GM15510 (cell line): ENCODE data around the gene ANKRD50.

Experiments used
- POLR2A ChIP-seq: IDR thresholded peaks from 3 replicates; pipeline ENCODE4 v1.6.1; 2011; ENCODE audit warnings: borderline replicate concordance; ENCODE audit not compliant: insufficient read length; ENCODE audit errors: extremely low read depth

The ANKRD50 gene

DNA sequence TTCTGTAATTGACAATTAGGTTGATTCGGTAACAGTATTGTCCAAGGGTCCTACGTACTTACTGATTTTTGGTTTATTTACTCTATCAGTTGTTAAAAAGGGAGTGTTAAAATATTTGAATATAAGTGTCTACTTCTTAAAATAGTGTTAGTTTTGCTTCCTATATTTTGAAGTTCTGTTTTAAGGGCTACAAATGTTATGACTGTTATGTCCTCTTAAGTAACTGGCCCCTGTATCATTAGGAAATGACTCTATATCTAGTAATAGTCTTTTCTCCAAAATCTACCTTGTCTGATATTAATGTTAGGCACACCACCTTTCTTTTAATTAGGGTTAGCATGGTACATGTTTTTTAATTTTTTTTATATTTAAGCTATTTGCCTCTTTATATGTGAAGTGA is 30.1 kb downstream of the ANKRD50 start:
- TF ChIP-seq POLR2A: no peak

GRCh38 chr4:124666496-124666895 is 46.0 kb downstream of the ANKRD50 start:
- no peak for TF ChIP-seq POLR2A

GRCh38 chr4:124658795-124659194 is 53.7 kb downstream of the ANKRD50 start:
- TF ChIP-seq POLR2A: no peak

GRCh38 chr4:124650614-124651013 is 61.9 kb downstream of the ANKRD50 start:
- TF ChIP-seq POLR2A: no peak

GRCh38 chr4:124647599-124647998 is 64.9 kb downstream of the ANKRD50 start:
- no peak for TF ChIP-seq POLR2A

DNA sequence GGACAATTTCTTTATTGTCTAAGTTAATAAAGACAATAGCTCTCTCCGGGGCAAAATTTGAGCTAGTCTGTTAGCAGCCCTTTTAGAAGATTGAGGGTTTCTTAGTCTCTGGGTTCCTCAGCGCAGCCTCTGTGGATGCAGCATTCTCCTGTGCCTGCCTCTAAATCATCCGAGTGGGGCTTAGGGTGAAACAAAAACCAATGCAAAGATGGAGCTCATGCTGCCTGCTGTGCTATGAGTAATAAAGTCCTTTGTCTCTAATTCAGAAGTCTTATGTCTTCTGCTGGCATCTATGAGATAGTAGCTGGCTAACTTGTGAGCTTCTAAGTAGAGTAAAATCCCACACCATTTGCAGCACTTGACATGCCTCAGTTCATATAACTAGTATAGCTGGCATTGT is 67.9 kb downstream of the ANKRD50 start:
- TF ChIP-seq POLR2A: no peak

- TF ChIP-seq POLR2A: no peak
These were observed 69.7 kb downstream of the ANKRD50 start for GRCh38 chr4:124642846-124643245.

GRCh38 chr4:124641715-124642381 is 70.7 kb downstream of the ANKRD50 start:
- TF ChIP-seq POLR2A: no peak

DNA sequence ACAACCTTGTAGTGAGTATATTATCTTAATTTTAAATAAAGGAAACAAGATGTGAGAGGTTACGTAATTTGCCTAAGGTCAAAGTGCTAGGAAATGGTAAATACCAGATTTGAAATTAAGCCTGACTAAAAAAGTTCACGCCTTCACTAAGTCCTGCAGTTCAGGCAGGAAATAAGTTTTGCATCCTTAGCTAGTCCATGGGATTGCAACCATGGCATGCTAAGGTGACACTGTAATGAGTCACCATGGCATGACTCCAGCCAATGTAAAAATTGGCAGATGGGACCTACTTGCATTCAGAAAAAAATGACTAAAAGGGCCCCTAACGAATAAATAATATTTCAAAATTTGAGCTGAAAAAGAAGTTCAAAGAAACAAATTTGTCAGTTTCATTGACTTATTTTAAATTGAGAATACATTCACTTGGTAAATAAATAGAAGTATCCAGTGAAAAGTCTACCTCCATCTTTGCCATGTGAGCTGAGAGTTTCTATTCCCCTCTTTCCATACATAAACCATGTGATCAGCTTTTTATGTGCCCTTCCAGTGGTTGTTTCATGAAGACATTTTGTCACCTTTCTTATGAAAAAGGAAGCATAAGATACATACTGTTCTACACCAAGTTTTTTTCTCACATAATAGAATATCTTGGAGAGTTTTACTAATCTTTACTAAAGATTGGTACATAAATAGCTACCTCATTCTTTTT is 72.4 kb downstream of the ANKRD50 start:
- no peak for TF ChIP-seq POLR2A

DNA sequence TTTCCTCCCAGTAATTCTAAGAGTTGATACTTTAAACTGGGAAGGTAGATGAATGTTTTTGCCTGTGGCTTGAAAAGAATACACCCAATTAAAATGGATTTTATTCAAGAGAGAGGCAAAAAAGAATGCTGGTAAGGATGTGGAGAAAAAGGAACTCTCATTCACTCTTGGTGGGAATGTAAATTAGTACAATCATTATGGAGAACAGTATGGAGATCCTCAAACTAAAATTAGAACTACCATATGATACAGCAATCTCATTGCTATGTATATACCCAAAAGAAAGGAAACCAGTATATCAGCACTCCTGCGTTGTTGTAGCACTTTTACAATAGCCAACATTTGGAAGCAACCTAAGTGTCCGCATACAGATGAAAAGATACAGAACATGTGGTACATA is 75.2 kb downstream of the ANKRD50 start:
- no peak for TF ChIP-seq POLR2A

- no peak for TF ChIP-seq POLR2A
These were observed 75.7 kb downstream of the ANKRD50 start for GRCh38 chr4:124636788-124637187.

- TF ChIP-seq POLR2A: no peak
These were observed 77.2 kb downstream of the ANKRD50 start for GRCh38 chr4:124635331-124635730.

GRCh38 chr4:124633285-124633941 is 79.1 kb downstream of the ANKRD50 start:
- TF ChIP-seq POLR2A: no peak

DNA sequence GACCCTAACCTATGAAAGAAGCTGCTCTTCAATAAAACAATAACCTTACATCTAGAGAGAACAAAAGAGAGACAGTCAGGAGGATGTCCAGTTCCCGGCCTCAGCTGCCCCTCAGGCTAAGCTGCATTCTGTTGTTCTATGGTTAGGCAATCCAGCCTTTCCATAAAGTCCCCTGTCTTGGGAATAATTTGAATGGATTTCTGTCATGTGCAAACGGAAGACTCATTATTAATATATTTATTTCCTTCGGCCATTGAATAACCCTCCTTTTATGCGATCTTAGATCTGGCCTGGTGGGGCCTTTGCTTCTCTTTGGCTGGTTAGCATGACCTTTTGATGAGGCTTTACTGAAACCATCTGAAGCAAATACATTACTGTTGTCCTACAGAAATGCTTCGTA is 80.1 kb downstream of the ANKRD50 start:
- TF ChIP-seq POLR2A: no peak

DNA sequence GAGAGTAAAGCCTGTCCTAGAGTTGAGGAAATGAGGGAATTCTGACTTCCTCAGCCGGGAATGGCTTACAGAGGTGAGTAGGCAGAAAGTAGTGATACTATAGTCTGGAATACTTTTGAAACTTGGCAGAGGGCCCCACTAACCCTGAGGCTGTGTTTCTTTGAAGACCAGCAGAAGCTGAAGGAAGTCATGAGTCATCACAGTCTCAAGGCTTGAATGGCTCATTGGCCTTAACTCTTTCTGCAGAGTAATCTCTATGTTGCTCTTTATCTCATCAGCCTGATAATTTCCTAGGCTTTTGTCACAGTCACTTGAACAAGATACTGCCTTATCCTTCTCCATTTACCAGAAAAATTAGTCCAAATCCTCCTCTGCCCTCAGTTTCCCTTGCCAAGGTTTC is 80.8 kb downstream of the ANKRD50 start:
- no peak for TF ChIP-seq POLR2A

GRCh38 chr4:124629681-124630080 is 82.9 kb downstream of the ANKRD50 start:
- TF ChIP-seq POLR2A: no peak
